Measurements from ENCODE around the gene STK26.
"Not testable (repeated sequence)": the region's sequence is repeated elsewhere in the genome, so short reads cannot be mapped to it uniquely, and the experiment has no call there.

Gene STK26

GRCh38 chrX:132022967-132023895, at the start of gene STK26:
Gene STK26 (plus strand): TSS chrX:132023302. CDS start chrX:132023618, 316 bp downstream.
- FAIRE-seq, result no peak

DNA sequence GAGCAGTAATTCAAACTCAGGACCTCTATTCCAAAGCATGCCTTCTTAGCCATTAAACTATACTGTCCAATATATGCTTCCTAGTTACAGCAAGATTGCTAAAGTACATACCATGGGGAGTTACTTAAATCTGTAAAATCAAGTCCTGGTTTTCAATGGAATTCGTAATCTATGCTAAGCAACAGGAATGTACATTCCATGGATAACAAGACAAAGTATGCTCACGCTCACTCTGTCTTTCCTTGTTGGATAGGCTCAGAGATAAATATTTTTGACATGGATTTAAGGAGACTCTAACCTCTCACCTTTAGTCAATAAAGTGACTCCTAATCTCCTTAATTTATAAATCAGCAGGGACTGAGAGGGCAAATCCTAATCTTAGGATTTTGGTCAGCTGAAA, 47.3 kb upstream of the STK26 start:
- FAIRE-seq, result no peak

GRCh38 chrX:131977619-131978018, 45.5 kb upstream of the STK26 start:
- FAIRE-seq, result no peak

DNA sequence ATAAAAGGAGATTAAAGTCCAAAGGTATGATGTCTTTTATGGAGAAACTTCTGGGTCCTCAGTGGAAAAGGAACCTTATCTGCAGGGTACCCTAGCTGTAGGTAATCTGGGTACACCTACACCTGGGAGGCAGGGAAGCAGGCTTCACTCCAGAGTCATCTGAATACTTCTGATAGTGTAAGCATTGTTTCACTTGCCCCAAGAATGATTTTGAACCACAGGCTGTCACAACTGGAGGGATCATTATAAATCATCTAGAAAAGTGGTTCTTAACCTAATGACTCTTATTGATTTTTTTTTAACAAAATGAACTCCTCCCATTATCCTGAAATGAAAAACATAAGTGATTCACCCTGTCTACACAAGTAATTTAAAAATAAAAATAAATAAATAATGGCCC, 44.0 kb upstream of the STK26 start:
- FAIRE-seq, result no peak

DNA sequence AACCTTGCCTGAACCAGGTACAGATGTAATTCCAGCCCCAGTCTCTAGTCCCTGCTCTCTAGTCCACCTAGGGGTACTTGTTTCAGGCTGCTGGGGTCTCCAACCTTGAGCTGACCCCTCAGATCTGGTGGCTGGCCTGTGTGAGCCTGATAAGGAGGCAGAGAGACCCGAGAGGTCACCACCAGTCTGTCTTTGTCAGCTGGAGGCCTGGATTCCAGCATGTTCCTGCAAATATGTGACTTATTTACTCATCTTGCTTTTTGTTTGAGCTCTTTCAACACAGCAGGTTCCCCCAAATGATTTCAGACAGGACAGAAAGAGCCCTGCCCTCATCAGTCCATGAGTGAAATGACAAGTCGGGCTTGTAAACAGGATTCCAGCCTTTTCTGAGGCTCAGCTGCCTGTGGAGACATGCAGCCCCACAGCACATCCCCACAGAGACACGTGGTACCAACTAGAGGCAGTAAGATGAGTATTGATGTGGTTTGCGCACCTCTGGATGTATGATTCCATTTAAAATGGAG, 37.5 kb upstream of the STK26 start:
- FAIRE-seq, result no peak

DNA sequence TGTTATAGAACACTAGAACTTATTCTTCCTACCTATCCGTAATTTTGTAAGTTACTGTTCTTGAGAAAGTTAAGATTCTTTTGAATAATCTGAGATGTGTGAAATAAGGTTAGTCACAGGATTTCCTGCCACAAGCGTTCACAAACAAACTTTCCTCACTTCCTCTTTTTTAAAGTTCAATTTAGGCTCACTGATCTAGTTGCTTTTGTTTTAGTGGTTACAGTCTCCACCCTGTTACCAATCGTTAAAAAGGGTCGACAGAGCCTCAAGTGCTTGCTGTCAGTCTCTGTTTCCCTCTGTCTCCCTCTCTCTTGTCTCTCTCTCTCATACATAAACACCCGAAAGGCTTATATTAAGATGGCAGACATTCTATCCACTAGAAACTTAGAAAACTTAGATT, 35.9 kb upstream of the STK26 start:
- no peak for FAIRE-seq

- FAIRE-seq, result no peak
Measured at GRCh38 chrX:131988236-131988635, 34.9 kb upstream of the STK26 start.

- no peak for FAIRE-seq
Measured at GRCh38 chrX:132001127-132001526, 22.0 kb upstream of the STK26 start.

- FAIRE-seq, result no peak
Measured at GRCh38 chrX:132004728-132005127, 18.4 kb upstream of the STK26 start.

DNA sequence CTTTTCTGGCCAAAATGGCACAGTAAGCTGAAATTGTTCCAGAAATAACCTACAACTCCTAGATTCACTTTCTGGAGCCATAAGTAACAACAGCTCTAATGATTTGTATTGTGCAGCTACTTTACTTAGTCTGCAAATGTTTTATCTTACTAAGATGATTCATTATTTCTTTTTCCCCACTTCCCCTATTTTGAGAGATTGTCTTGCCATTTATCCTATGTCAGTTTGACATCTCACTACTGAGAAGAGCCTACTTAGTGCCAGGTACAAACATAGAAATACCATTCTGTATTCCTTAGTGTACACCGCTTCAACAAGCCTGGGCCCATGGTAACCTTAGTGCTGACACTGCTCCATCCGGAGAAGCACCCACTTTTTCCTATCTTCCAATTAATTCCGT, 13.8 kb upstream of the STK26 start:
- no peak for FAIRE-seq

DNA sequence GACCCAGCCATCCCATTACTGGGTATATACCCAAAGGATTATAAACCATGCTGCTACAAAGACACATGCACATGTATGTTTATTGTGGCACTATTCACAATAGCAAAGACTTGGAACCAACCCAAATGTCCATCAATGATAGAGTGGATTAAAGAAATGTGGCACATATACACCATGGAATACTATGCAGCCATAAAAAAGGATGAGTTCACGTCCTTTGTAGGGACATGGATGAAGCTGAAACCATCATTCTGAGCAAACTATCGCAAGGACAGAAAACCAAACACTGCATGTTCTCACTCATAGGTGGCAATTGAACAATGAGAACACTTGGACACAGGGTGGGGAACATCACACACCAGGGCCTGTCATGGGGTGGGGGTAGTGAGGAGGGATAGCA, 12.9 kb upstream of the STK26 start:
- not testable (repeated sequence) for FAIRE-seq

- no peak for FAIRE-seq
Measured at GRCh38 chrX:132015875-132016274, 7.2 kb upstream of the STK26 start.

DNA sequence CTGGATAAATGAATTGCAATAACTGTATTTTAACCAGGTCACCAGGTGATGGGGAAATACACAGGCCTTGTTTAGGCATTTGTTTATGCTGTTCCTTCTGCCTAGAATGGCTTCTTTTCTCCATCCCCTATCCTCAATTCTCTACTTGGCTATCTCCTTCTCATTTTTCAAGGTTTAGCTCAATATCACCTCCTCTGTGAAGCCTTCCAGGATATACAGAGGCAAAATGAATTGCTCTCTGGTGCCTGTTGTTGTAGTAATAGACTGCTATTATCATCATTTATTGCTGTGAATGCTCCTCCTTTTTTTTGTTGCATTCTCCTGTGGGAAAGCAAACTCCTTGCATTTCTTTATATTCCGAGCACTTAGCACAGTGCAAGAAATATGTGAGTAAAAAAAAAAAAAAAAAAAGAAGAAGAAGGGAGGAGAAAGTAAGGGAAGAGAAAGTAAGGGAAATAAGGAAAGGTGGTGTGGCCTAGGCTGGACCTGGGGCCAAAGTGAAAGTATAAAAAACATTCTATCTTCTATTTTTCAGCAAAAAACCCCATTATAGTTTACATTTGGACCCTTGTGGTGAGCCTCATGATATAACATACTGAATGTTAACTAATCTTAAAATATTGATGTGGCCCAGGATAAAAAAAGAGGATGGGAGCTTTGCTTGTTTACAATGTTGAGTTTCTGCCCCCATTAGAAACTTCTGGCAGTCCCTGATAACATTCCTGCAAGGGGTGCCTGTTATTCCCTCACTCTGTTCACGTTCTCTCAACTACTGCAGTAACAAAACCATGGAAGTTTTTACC, 6.3 kb upstream of the STK26 start:
- FAIRE-seq, result no peak

GRCh38 chrX:132017431-132018185, 5.5 kb upstream of the STK26 start:
- no peak for FAIRE-seq

- FAIRE-seq, result no peak
Measured at GRCh38 chrX:132022198-132022966, 720 bp upstream of the STK26 start.

DNA sequence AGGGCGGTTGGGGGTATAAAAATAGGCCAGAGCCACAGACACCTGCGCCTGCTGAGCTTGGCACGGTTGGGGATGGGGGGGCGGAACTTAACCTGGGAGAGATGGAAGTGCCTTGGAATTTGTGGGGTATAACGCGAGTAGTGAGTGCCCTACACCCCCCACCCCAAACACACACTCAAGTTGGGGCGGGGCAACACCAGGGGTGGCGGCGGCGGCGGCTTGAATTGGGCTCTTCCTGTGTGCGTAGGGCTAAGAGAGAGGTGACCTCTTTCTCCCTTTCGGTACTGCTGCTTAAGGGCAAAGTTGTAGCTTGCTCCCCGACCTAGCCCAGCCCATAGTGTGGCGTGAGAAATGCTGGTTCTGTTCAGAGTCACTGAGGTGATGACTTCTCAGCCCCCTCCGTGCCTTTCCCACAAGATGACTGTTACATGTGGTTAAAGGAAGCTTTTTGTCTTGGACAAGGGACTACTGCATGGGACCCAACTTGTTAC, 839 bp downstream of the STK26 start:
- FAIRE-seq, result no peak

GRCh38 chrX:132025041-132025440, 1.9 kb downstream of the STK26 start:
- no peak for FAIRE-seq

DNA sequence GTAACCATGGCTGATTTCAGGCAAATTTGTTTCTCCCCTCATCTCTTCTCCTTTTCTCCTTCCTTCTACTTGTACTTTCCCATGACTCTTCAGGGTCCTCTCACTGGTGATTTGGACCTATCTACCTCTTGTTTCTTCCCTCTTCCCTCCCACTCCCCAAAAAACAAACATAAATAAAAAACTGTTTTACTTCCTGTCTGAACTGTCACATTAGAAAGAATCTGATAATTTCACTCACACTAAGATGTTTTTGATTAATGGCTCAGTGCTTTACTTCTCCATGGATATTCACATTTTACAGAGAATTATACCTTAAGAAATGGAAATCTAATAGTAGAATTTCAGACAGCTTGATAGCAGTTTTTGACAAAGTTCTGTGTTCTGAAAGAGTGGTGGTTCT, 7.2 kb downstream of the STK26 start:
- FAIRE-seq, result no peak

- FAIRE-seq, result no peak
Measured at GRCh38 chrX:132031867-132032266, 8.8 kb downstream of the STK26 start.

- FAIRE-seq, result no peak
Measured at GRCh38 chrX:132033166-132033565, 10.1 kb downstream of the STK26 start.

- no peak for FAIRE-seq
Measured at GRCh38 chrX:132034648-132035047, 11.5 kb downstream of the STK26 start.

- no peak for FAIRE-seq
Measured at GRCh38 chrX:132037479-132037993, 14.4 kb downstream of the STK26 start.

All from endometrium (tissue), 2 donors.